NCI-H2029 treated with DMSO at 0.1 percent for 48 hours (cell line): Measurements from ENCODE around the gene LPO.
A peak's percentile ranks its signal among the peaks of the same experiment; 100 is the strongest.

Experiments used
- DNase-seq: peaks from one replicate; lab custom pipeline; 2025; lab: John Stamatoyannopoulos, UW

LPO gene

GRCh38 chr17:58238147-58238634 is at the start of gene LPO:
Gene LPO, plus strand, starts transcription at chr17:58238584. Its CDS starts 4,396 bp downstream, at chr17:58242980.
- DNase-seq = no peak

- no peak for DNase-seq
Observed at GRCh38 chr17:58189436-58190146, 48.8 kb upstream of the LPO start.

DNA sequence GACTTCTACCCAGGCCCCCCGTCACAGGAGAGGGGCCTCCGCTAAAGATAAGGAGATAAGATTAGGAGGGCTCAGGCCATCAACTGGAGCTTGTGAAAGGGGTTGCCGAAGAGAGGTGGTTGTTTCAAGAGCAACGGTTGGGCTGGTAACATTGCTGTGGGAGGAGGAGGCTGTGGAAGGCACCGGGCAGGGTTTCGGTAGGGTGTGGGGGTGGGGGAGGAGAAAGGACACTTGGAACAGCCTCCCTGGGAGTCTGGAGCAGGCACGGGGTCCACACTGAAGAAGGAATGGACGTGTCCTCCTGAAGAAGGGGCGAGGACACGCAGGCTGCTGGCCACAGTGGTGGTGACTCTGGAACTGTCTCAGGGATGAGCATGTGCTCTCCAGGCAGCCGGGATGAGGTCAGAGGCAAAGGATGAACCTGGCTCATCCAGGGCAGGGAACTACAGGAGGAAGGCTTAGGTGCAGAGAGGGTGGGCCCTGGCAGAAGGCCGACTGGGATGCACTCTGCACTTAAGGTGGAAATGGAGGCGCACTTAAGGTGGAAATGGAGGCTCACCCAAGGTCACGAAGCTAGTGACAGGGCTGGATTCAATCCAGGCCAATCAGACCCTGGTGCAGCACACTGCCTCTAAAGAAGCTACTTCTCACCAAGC is 47.0 kb upstream of the LPO start:
- DNase-seq = no peak

DNA sequence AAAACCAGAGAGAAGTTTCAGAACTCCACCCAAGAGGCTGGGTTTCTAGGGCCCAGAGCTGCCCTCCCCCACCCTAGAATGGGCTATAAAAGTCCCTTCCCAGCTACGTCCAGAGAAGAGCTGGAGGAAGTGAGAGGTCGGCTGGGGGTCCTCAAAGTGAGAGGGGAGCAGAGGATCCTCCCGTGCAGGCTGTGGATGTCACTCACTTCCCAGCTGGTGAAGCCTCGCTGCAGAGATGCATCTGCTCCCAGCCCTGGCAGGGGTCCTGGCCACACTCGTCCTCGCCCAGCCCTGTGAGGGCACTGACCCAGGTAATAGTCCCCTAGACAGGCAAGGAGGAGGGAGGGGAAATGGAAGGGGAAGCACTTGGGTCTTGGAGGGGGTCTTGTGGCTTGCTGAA is 45.8 kb upstream of the LPO start, which contains the start of gene EPX:
Gene EPX (plus strand): TSS at position 115 of the 400 bp plus-strand sequence. CDS start 121 bp downstream, at position 236.
- no peak for DNase-seq

DNA sequence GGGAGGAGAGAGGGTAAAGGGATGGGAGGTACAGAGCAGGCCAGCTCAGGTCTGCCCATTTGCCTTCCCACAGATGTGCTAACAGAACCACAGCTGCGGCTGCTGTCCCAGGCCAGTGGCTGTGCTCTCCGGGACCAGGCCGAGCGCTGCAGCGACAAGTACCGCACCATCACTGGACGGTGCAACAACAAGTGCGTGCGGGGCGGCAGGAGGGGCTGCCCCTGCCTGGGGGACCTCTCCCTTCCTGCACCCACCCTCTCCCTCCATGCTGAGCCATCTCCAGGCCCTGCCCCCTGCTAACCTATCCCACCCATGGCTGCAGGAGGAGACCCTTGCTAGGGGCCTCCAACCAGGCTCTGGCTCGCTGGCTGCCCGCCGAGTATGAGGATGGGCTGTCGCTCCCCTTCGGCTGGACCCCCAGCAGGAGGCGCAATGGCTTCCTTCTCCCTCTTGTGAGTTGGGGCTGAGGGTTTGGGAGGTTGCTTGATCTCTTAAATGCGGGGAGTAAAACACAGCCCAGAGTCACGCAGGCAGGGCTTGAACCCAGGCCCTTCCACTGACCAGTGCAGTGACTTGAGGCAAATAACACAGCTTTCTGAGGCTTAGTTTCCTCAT is 44.6 kb upstream of the LPO start:
- no peak for DNase-seq

GRCh38 chr17:58195518-58196123 is 42.8 kb upstream of the LPO start:
- no peak for DNase-seq

DNA sequence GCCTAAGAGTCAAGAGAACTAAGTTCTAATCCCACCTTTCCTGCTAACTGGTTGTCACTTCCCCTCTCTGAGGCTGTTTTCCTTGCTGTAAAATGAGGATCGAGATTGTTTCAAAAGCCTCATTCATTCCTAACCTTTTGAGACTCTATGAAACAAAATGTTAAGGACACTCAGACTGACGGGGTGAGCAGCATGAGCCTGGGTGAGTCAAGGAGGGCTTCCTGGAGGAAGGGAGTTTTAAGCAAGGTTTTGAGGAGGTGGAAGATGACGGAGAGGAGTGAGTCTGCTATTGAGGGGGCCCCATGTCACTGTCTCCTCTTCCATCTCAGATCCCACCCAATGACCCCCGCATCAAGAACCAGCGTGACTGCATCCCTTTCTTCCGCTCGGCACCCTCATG is 41.8 kb upstream of the LPO start:
- no peak for DNase-seq

- no peak for DNase-seq
Observed at GRCh38 chr17:58200024-58200633, 38.3 kb upstream of the LPO start.

- no peak for DNase-seq
Observed at GRCh38 chr17:58202859-58203258, 35.5 kb upstream of the LPO start.

DNA sequence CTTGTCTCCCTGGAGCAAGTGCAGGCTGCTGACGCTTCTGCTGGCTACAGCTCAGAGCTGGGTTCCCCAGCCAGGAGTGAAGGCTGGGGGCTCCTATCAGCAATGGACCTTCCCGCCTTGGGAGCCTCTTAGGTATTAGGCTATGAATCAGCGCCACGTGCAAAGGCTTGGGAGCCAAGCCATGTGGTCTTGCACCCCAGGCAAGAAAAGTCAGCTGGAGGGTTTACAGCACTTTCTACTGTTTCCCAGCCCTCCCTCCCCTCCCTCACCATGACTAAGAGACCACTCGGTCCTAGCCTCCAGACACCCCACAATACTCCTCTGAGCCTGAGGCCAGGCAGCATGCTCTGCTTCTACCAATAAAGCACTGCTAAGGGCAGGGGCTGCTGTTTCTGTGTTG is 33.6 kb upstream of the LPO start:
- no peak for DNase-seq

DNA sequence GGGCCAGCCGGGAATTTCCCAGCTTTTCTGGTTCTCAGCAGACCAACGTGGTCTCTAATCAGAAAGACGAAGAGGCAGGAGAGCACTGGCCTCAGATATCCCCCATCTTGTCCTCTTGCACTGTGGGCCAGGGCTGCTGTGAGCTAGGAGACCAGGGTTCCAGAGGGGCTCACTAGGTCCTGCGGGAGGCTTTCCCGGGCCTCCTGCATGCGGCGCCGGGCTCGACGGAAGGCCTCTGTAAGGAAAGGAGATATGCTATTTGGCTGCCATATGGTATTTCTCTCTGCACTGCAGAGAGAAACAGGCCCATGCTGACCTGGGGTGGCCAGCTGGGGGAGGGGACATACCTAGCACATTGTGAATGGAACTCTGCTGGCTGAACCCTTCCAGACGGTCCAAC is 32.4 kb upstream of the LPO start:
- DNase-seq = no peak

DNA sequence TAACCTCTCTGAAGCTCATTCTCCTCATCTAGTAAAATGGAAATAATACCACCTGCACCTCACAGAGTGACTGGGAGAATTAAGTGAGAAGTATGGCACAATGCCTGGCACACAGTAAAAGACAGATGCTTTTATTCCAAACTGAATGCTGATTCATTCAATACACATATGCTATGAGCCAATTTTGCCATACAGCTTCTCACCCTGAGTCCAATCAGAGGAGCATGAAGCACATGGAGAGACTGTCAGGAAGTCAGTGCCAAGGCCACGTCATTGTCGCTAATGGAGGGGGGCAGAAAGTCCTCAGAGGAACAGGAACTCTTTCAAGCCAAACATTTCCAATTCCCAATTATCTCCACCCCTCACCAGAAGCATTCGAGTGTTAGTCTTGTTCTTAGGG is 30.9 kb upstream of the LPO start:
- no peak for DNase-seq

GRCh38 chr17:58208344-58208743 is 30.0 kb upstream of the LPO start:
- DNase-seq = no peak

DNA sequence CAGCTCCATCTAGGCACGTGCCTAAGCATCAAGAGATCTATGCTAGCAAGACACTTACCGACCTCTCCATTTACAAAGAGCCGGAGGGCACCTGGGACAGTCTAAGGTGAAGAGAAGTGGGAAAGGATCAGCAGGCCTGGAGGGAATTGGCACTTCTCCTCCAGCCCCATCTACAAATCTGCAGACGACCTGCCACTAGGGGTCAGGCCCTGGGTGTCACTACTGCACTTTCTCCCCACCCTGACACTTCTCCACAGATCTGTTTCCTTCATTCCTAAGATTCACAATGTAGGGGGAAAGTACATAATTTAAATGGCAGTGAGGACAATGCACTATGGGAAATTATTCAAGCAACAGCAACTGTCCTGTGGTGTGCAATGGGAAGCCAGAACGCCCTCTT is 27.5 kb upstream of the LPO start:
- DNase-seq = no peak

DNA sequence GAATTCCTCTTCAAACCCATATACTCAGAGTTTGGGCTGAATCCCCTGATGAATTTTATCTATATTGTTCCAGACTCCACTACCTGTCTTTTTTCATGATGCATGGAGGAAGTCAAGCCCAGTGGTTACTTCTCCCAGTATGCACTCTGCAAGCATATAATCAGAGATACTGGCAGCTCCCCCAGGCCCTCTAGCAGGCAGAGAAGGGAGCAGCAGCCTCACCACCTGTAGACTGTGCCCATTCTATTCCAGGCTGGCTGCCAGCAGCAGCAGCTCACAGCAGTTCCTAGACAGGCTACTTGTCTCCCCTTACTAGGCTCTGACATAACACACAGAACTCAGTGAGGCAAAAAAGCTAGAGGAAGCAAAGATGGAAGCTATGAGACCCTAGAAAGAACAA is 22.7 kb upstream of the LPO start:
- no peak for DNase-seq

DNA sequence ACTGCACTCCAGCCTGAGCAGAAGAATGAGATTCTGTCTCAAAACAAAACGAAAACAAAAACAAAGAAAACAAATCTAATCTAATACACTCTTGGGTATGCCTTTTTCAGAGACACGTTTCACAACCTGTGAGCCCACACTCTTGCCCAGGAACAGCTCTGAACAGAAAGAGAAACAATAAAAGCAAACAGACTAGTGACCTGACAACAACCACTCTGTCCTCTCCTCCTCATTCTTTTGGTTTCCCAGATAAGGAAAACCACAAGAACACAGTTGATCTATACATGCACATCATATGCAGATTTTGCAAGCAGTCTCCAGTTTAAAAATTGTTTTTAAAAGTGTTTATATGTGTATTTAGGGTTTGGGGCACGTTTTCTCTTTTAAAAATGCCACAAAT is 20.6 kb upstream of the LPO start:
- DNase-seq = no peak

GRCh38 chr17:58219007-58219788 is 19.2 kb upstream of the LPO start, which contains the start of gene MKS1:
Gene MKS1, minus strand, starts transcription at chr17:58219255. Its CDS starts 25 bp downstream, at chr17:58219230.
- peak; percentile 52 for DNase-seq

DNA sequence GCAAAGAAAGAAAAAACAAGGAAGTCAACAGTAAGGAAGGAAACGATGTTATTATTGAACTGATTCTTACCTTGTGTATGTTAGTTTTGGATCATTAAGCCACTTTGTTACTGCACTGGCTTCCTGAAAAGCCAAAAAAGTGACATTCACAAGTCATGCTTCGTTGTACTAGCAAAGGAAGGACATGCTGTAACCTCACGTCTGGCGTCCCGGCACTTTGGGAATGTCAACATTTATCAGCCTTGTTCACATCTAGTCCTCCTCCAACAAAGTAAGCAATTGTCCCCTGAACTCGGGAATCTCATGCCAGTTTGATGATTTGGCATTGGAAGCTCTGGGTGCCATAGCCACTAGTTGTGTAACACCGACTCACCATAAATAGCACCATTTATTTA is 18.6 kb upstream of the LPO start:
- no peak for DNase-seq

GRCh38 chr17:58224315-58224714 is 14.1 kb upstream of the LPO start:
- no peak for DNase-seq

DNA sequence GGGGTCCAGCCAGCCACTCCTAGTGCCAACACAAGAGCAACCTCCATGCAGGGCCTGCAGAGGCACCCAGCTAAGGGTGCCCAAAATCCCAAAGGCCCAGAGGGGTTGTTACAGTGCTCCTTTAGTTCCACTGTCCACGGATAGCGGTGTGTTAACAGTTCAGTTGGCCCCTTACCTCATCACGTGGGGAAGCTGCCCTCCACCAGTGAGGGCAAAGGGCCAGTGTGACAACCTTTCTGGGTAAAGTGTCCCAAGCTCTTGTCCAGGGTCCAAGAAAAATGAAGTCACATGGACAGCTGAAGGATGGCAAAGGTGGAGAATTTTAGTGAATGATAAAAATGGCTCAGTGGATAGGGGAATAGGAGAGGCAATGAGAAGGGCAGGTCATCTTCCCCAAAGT is 10.7 kb upstream of the LPO start:
- no peak for DNase-seq

DNA sequence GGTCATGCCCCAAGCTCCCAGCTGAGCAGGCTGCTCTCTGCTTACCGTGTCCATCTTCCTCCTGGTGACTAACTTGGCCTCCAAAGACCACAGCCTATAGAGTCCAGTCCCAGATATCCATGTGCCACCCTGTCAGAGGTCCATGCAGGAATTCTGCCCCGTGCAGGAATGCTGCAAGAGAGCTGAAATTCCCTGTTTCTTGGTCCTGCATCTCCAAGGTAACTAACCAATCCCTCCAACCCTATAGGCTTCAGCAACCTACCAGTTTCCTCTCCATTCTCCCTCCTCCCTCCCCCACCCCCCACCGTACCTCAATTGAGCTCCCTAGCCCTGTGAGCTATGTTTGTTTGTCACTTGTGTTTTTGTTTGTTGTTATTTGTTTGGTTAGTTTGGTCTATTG is 9.7 kb upstream of the LPO start:
- no peak for DNase-seq
